HG03521 (cell line): ENCODE data around the gene BABAM2.

ENCODE experiments used
- ATAC-seq: cut with Tn5 transposase; IDR thresholded peaks from one replicate; pipeline ENCODE4 v1.9.1; 2021; ENCODE audit warnings: mild to moderate bottlenecking, moderate library complexity; ENCODE audit not compliant: unreplicated experiment

The BABAM2 gene

GRCh38 chr2:28291811-28292440 lies 401.4 kb downstream of the BABAM2 start:
- no peak for ATAC-seq

GRCh38 chr2:28292491-28292890 lies 402.0 kb downstream of the BABAM2 start:
- no peak for ATAC-seq

GRCh38 chr2:28293416-28293815 lies 402.9 kb downstream of the BABAM2 start:
- ATAC-seq = no peak

GRCh38 chr2:28294451-28294850 lies 403.9 kb downstream of the BABAM2 start:
- ATAC-seq = no peak

- ATAC-seq = no peak
Observed at GRCh38 chr2:28296243-28296642, 405.7 kb downstream of the BABAM2 start.

- ATAC-seq = no peak
Observed at GRCh38 chr2:28296904-28297303, 406.4 kb downstream of the BABAM2 start.

GRCh38 chr2:28297531-28297930 lies 407.0 kb downstream of the BABAM2 start:
- ATAC-seq = no peak

- no peak for ATAC-seq
Observed at GRCh38 chr2:28298406-28298805, 407.9 kb downstream of the BABAM2 start.

- no peak for ATAC-seq
Observed at GRCh38 chr2:28300485-28301341, 410.2 kb downstream of the BABAM2 start.

- no peak for ATAC-seq
Observed at GRCh38 chr2:28305202-28305601, 414.7 kb downstream of the BABAM2 start.

GRCh38 chr2:28310107-28310506 lies 419.6 kb downstream of the BABAM2 start:
- ATAC-seq = no peak

GRCh38 chr2:28311660-28312249 lies 421.2 kb downstream of the BABAM2 start:
- ATAC-seq = no peak

GRCh38 chr2:28312307-28313219 lies 422.0 kb downstream of the BABAM2 start:
- no peak for ATAC-seq

- ATAC-seq = no peak
Observed at GRCh38 chr2:28313220-28313784, 422.8 kb downstream of the BABAM2 start.

- no peak for ATAC-seq
Observed at GRCh38 chr2:28314968-28315367, 424.4 kb downstream of the BABAM2 start.

- ATAC-seq = no peak
Observed at GRCh38 chr2:28316546-28317335, 426.2 kb downstream of the BABAM2 start.

GRCh38 chr2:28317390-28317789 lies 426.9 kb downstream of the BABAM2 start:
- ATAC-seq = no peak

GRCh38 chr2:28318023-28318422 lies 427.5 kb downstream of the BABAM2 start:
- ATAC-seq = no peak

GRCh38 chr2:28318462-28319117 lies 428.1 kb downstream of the BABAM2 start:
- ATAC-seq = no peak
